Endothelial cell of umbilical vein (primary cell): ENCODE measurements around the gene SENP7. TPM values are rescaled to one million over a fixed set of nuclear protein-coding genes. Genes with fewer than 3 reads are reported as not detected.

Source experiments
- BruUV-seq: library from RNA; stranded (reverse); fragments of 400-500 nt; replicated peaks from 2 replicates; lab custom pipeline; 2021; lab: Mats Ljungman, UMichigan
- CTCF ChIA-PET: fragments of 300-600, 350-600 bp; sonication (Branson Sonifier 250); formaldehyde crosslinking; loops from one replicate; lab custom pipeline; 2021; ENCODE audit warnings: antibody characterized with exemption, inconsistent platforms; lab: Charles Lee
- POLR2A ChIA-PET: fragments of 300-600, 350-600 bp; sonication (Branson Sonifier 250); formaldehyde crosslinking; loops from one replicate; lab custom pipeline; 2021; ENCODE audit warnings: antibody characterized with exemption, inconsistent platforms; lab: Charles Lee
- DNase-seq: peaks from one replicate; pipeline ENCODE4 v3.0.0-alpha.2; 2011; ENCODE audit warnings: low read depth, low spot score
- FAIRE-seq: peaks from 2 replicates; lab custom pipeline; 2011; peaks lifted over from hg19 to GRCh38; lab: Jason Lieb, UNC
- H2AFZ ChIP-seq: 2 replicates; pipeline ENCODE4 v1.6.0; 2012; ENCODE audit warnings: low read depth, low read length, control low read depth, inconsistent platforms
- H3K27ac ChIP-seq: 2 replicates; pipeline ENCODE4 v1.5.1; 2011; ENCODE audit warnings: low read depth, mild to moderate bottlenecking, control low read depth, low read length, moderate library complexity; ENCODE audit not compliant: insufficient read depth
- H3K27me3 ChIP-seq, 2 experiments: 2 replicates each; pipeline versions ENCODE4 v1.6.0 to v1.6.1; 2011; ENCODE audit warnings: low read length in 2 of 2, mixed read lengths in 1 of 2; ENCODE audit not compliant: control insufficient read depth in 2 of 2, insufficient read depth in 2 of 2
- H3K36me3 ChIP-seq, 2 experiments: 2 replicates in 1 of 2; 3 replicates in 1 of 2; pipeline ENCODE4 v1.5.1; 2011; ENCODE audit warnings: low read length in 2 of 2, mild to moderate bottlenecking in 1 of 2, moderate library complexity in 1 of 2; ENCODE audit not compliant: control insufficient read depth in 2 of 2, insufficient read depth in 2 of 2; ENCODE audit errors: extremely low read depth in 1 of 2
- H3K4me1 ChIP-seq: 3 replicates; pipeline ENCODE4 v1.5.1; 2011; ENCODE audit warnings: mild to moderate bottlenecking, low read length; ENCODE audit not compliant: control insufficient read depth, insufficient read depth; ENCODE audit errors: extremely low read depth
- H3K4me2 ChIP-seq: 2 replicates; pipeline ENCODE4 v1.6.1; 2011; ENCODE audit warnings: low read length, control low read depth, mixed read lengths; ENCODE audit not compliant: insufficient read depth
- H3K4me3 ChIP-seq, 3 experiments: fragments of 200-600 bp in 1 of 3; sonication (generic), shearing (Covaris generic) in 1 of 3; replicated peaks in 1 of 3; 2 replicates each; pipeline ENCODE4 v1.5.1; 2011 to 2016; ENCODE audit warnings: control low read depth in 3 of 3, low read length in 3 of 3, mild to moderate bottlenecking in 2 of 3, inconsistent platforms in 1 of 3, low read depth in 1 of 3, moderate library complexity in 1 of 3; ENCODE audit not compliant: insufficient read depth in 1 of 3
- H3K79me2 ChIP-seq: 2 replicates; pipeline ENCODE4 v1.6.0; 2012; ENCODE audit warnings: low read length, inconsistent platforms; ENCODE audit not compliant: control insufficient read depth, insufficient read depth
- H3K9ac ChIP-seq: replicated peaks from 2 replicates; pipeline ENCODE3; 2011; ENCODE audit warnings: low read length, control low read depth; ENCODE audit not compliant: insufficient read depth; ENCODE audit errors: extremely low read depth
- H3K9me1 ChIP-seq: replicated peaks from 3 replicates; pipeline ENCODE4 v1.6.0; 2011; ENCODE audit warnings: mild to moderate bottlenecking, low read length; ENCODE audit not compliant: control insufficient read depth, insufficient read depth; ENCODE audit errors: extremely low read depth
- H3K9me3 ChIP-seq: replicated peaks from 2 replicates; pipeline ENCODE4 v1.5.1; 2012; ENCODE audit warnings: low read length, inconsistent platforms; ENCODE audit not compliant: control insufficient read depth, insufficient read depth
- H4K20me1 ChIP-seq: replicated peaks from 2 replicates; pipeline ENCODE3; 2011; ENCODE audit warnings: mild to moderate bottlenecking, low read length; ENCODE audit not compliant: control insufficient read depth, insufficient read depth; ENCODE audit errors: extremely low read depth
- CTCF ChIP-seq, 2 donors: IDR thresholded peaks; 1 replicate in 1 of 2; 2 replicates in 1 of 2; pipeline ENCODE4 v1.5.1; 2011; ENCODE audit warnings: low read length in 2 of 2, mild to moderate bottlenecking in 2 of 2, moderate library complexity in 2 of 2, control low read depth in 1 of 2, inconsistent platforms in 1 of 2, low read depth in 1 of 2; ENCODE audit not compliant: insufficient read depth in 1 of 2; ENCODE audit errors: extremely low read depth in 1 of 2
- EZH2 ChIP-seq: IDR thresholded peaks from 2 replicates; pipeline ENCODE4 v1.6.1; 2012; ENCODE audit warnings: borderline replicate concordance, low read depth, mild to moderate bottlenecking, moderate library complexity, low read length, inconsistent platforms; ENCODE audit not compliant: severe bottlenecking
- FOS ChIP-seq: IDR thresholded peaks from 2 replicates; pipeline ENCODE4 v1.6.1; 2011; ENCODE audit warnings: mild to moderate bottlenecking, low read length, moderate library complexity, borderline replicate concordance; ENCODE audit not compliant: insufficient read depth
- GATA2 ChIP-seq: IDR thresholded peaks from 2 replicates; pipeline ENCODE4 v1.7.0; 2011; ENCODE audit warnings: low read depth, mild to moderate bottlenecking, moderate library complexity, mixed read lengths, low read length; ENCODE audit not compliant: insufficient read length, insufficient read depth
- JUN ChIP-seq: IDR thresholded peaks from 2 replicates; pipeline ENCODE4 v1.6.1; 2011; ENCODE audit warnings: borderline replicate concordance, low read depth; ENCODE audit not compliant: insufficient read length, insufficient read depth
- MYC ChIP-seq: IDR thresholded peaks from one replicate; pipeline ENCODE4 v1.6.1; 2011; ENCODE audit warnings: mild to moderate bottlenecking, low read depth, low read length
- POLR2A ChIP-seq: IDR thresholded peaks from 2 replicates; pipeline ENCODE4 v1.6.1; 2012; ENCODE audit warnings: low read depth, mild to moderate bottlenecking, control low read depth, low read length
- POLR2AphosphoS5 ChIP-seq: IDR thresholded peaks from 2 replicates; pipeline ENCODE4 v1.6.1; 2012; ENCODE audit warnings: low read depth, mild to moderate bottlenecking, control low read depth, low read length, moderate library complexity; ENCODE audit not compliant: insufficient read depth
- dilution Hi-C: fragments of 300-500 bp; cut with MboI; formaldehyde crosslinking; loops from one replicate; pipeline ENCODE4 v1.15.0; 2019; ENCODE audit warnings: low sequenced_read_pairs; ENCODE audit not compliant: extremely low pct_ligation_motif_present
- intact Hi-C: fragments of 100-400 bp; cut with micrococcal nuclease; formaldehyde crosslinking; loops from one replicate; pipeline ENCODE4 v1.10.0; 2022
- polyA plus RNA-seq, 4 experiments: library from polyadenylated mRNA; depleted of rRNA in 3 of 4; stranded (reverse) in 3 of 4; unstranded in 1 of 4; fragments of >200 nt; gene quantifications; 2 replicates each; pipeline versions ENCODE4 v1.2.1 to v1.2.3, GENCODE V29; 2011 to 2012; ENCODE audit warnings: missing spikeins in 1 of 4
- total RNA-seq: library from RNA; stranded (reverse); gene quantifications from 2 replicates; pipeline ENCODE4 v1.2.3, GENCODE V29; 2021
- TF ChIP-seq, protein P1 (sequence below): IDR thresholded peaks from 2 replicates; pipeline ENCODE4 v1.6.1; 2011; ENCODE audit not compliant: insufficient read depth, insufficient read length

SENP7 gene
- total and polyA plus RNA-seq, 2 donors (not counting 3 experiments of a cell fraction or from before 2014, with no cell fraction given): 5.1 to 18.7 TPM

- TF ChIP-seq FOS: no peak
- no peak for TF ChIP-seq GATA2
- no peak for TF ChIP-seq MYC
- TF ChIP-seq, protein P1, sequence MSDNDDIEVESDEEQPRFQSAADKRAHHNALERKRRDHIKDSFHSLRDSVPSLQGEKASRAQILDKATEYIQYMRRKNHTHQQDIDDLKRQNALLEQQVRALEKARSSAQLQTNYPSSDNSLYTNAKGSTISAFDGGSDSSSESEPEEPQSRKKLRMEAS: no peak
- TF ChIP-seq EZH2: no peak
- TF ChIP-seq POLR2A: no peak
- no peak for TF ChIP-seq JUN
- no peak for TF ChIP-seq CTCF (IDR thresholded peaks at IDR 0.05; ENCODE audit: extremely low read depth in 1 of 2, insufficient read depth in 1 of 2, low read depth in 1 of 2, low read length in 2 of 2)
- no peak for TF ChIP-seq POLR2AphosphoS5
- POLR2A ChIA-PET: no interaction called here
- Histone ChIP-seq H3K36me3 (no peaks in the 10 kb centered on the region), H3K4me1 (no peaks in the 10 kb centered on the region), H3K27ac (no peak overlapping the region), H3K4me2 (no peak overlapping the region), H4K20me1 (peaks cover 2% of the 10 kb centered on the region), H3K27me3 (no peaks in the 10 kb centered on the region), H3K9me1 (no peaks in the 10 kb centered on the region), H3K4me3 (no peak overlapping the region), H3K9ac (no peak overlapping the region), H2AFZ (no peak overlapping the region), H3K79me2 (peaks cover 3% of the 10 kb centered on the region), H3K9me3 (no peaks in the 10 kb centered on the region)
- DNase-seq (no peak), FAIRE-seq (no peak)
- CTCF ChIA-PET: interaction anchor here (1.0 kb wide), 1 partner anchor 15 kb away, joined by 3 read pairs; no protein-coding TSS in a partner anchor
- intact Hi-C loops: loop anchor here (5.0 kb wide), 1 partner anchor 253 kb away; no protein-coding TSS in a partner anchor
- BruUV-seq: no TSS peak
- dilution Hi-C loops: no loop called here
Measured at GRCh38 chr3:101384426-101384825, 128.6 kb downstream of the SENP7 start.
